Measurements from ENCODE around the gene RMRP. TPM values are rescaled to one million over a fixed set of nuclear protein-coding genes. Genes with fewer than 3 reads are reported as not detected.
"Not testable (repeated sequence)": the region's sequence is repeated elsewhere in the genome, so short reads cannot be mapped to it uniquely, and the experiment has no call there.

Gene RMRP
- total RNA-seq, 2 donors from 2014 or later = 431 TPM; not detected in 1

- no peak for TF ChIP-seq CTCF (IDR thresholded peaks at IDR 0.05)
- Histone ChIP-seq H3K36me3 (no peaks in the 10 kb centered on the region), H3K27me3 (no peaks in the 10 kb centered on the region), H3K4me3 (no peak overlapping the region), H3K9me3 (no peaks in the 10 kb centered on the region), H3K27ac (no peak overlapping the region), H3K4me1 (peaks cover 0 to 13% of the 10 kb centered on the region in 2 donors)
- no peak for DNase-seq (ENCODE audit: low spot score)
These were observed 41.7 kb downstream of the RMRP start for GRCh38 chr9:35615981-35616680.

- no peaks in the 10 kb centered on the region for H3K9me3 ChIP-seq
- peaks cover 21% of the 10 kb centered on the region for H3K36me3 ChIP-seq
- DNase-seq (ENCODE audit: low spot score) = no peak
- H3K4me3 ChIP-seq = no peak overlapping the region
- no peak overlapping the region for H3K27ac ChIP-seq
- peaks cover 0 to 13% of the 10 kb centered on the region in 2 donors for H3K4me1 ChIP-seq
- no peaks in the 10 kb centered on the region for H3K27me3 ChIP-seq
- no peak for TF ChIP-seq CTCF (IDR thresholded peaks at IDR 0.05)
These were observed 45.0 kb downstream of the RMRP start for GRCh38 chr9:35612843-35613242.

- H3K27ac ChIP-seq; H3K27me3 ChIP-seq; H3K4me3 ChIP-seq; H3K9me3 ChIP-seq; H3K4me1 ChIP-seq; DNase-seq (ENCODE audit: low spot score): not testable (repeated sequence)
- H3K36me3 ChIP-seq = peaks cover 27% of the 10 kb centered on the region
These were observed 45.8 kb downstream of the RMRP start for GRCh38 chr9:35612066-35612465.

- Histone ChIP-seq H3K4me3 (no peak overlapping the region), H3K27ac (no peak overlapping the region), H3K27me3 (no peaks in the 10 kb centered on the region), H3K36me3 (peaks cover 27% of the 10 kb centered on the region), H3K9me3 (no peaks in the 10 kb centered on the region), H3K4me1 (peaks cover 0 to 9% of the 10 kb centered on the region in 2 donors)
- TF ChIP-seq CTCF (IDR thresholded peaks at IDR 0.05) = peak; percentile 44 to 62
- DNase-seq (ENCODE audit: low spot score) = no peak
These were observed 46.5 kb downstream of the RMRP start for GRCh38 chr9:35611230-35611797.

GRCh38 chr9:35609820-35610163, 48.0 kb downstream of the RMRP start:
- Histone ChIP-seq H3K27ac (no peak overlapping the region), H3K4me3 (no peak overlapping the region)
- TF ChIP-seq CTCF (IDR thresholded peaks at IDR 0.05) = no peak

GRCh38 chr9:35609001-35609819, 48.6 kb downstream of the RMRP start:
- DNase-seq (ENCODE audit: low spot score) = no peak
- Histone ChIP-seq H3K4me3 (no peak overlapping the region), H3K4me1 (peaks cover 0 to 16% of the 10 kb centered on the region in 2 donors), H3K9me3 (no peaks in the 10 kb centered on the region), H3K27me3 (no peaks in the 10 kb centered on the region), H3K27ac (no peak overlapping the region), H3K36me3 (peaks cover 27% of the 10 kb centered on the region)
- TF ChIP-seq CTCF (IDR thresholded peaks at IDR 0.05) = no peak

More at GRCh38 chr9:35609820-35610163, 48.0 kb downstream of the RMRP start:
- Histone ChIP-seq H3K9me3 (no peaks in the 10 kb centered on the region), H3K27me3 (no peaks in the 10 kb centered on the region), H3K36me3 (peaks cover 27% of the 10 kb centered on the region), H3K4me1 (peaks cover 0 to 16% of the 10 kb centered on the region in 2 donors)
- no peak for DNase-seq (ENCODE audit: low spot score)

All from right atrium auricular region (tissue), 2 donors.